HK-2 (cell line): Measurements from ENCODE around the gene POP7.
"Not testable (repeated sequence)": the region's sequence is repeated elsewhere in the genome, so short reads cannot be mapped to it uniquely, and the experiment has no call there.

ENCODE experiments used
- DNase-seq: peaks from one replicate; pipeline ENCODE4 v3.0.0-alpha.2; 2018; ENCODE audit not compliant: unreplicated experiment

The POP7 gene

GRCh38 chr7:100723732-100724275 is 17.9 kb downstream of the POP7 start:
- no peak for DNase-seq

DNA sequence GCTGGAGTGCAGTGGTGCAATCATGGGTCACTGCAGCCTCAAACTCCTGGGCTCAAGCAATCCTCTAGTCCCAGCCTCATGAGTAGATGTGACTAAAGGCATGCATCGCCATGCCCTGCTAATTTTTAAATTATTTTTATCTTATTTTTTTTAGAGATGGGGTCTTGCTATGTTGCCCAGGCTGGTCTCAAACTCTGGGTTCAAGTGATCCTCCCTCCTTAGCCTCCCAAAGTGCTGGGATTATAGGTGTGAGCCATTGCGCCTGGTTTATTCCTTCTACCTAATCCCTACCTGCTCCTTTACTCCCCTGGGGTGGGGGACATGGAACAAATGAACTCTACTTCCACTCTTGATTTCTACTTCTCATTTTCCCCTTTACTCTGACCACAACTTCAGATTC is 18.4 kb downstream of the POP7 start:
- DNase-seq, result not testable (repeated sequence)

- no peak for DNase-seq
These were observed 21.3 kb downstream of the POP7 start for GRCh38 chr7:100726996-100727761.

DNA sequence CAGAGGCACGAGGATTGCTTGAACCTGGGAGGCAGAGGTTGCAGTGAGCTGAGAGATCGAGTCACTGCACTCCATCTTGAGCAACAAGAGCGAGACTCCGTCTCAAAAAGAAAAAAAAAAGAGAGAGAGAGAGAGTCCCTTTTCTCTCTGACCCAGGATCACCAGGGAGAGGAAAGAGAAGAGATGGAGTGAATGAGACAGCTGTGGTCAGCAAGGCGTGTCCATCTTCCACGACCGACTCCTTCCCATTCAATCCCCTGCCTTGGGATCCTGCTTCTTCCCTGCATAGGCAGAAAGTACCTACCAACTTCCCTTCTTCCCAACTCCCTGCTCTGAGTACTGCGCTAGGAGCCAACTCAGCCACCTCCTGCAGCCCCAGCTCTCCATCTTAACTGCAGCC is 22.3 kb downstream of the POP7 start:
- no peak for DNase-seq

- DNase-seq, result no peak
These were observed 24.3 kb downstream of the POP7 start for GRCh38 chr7:100730136-100730800.

DNA sequence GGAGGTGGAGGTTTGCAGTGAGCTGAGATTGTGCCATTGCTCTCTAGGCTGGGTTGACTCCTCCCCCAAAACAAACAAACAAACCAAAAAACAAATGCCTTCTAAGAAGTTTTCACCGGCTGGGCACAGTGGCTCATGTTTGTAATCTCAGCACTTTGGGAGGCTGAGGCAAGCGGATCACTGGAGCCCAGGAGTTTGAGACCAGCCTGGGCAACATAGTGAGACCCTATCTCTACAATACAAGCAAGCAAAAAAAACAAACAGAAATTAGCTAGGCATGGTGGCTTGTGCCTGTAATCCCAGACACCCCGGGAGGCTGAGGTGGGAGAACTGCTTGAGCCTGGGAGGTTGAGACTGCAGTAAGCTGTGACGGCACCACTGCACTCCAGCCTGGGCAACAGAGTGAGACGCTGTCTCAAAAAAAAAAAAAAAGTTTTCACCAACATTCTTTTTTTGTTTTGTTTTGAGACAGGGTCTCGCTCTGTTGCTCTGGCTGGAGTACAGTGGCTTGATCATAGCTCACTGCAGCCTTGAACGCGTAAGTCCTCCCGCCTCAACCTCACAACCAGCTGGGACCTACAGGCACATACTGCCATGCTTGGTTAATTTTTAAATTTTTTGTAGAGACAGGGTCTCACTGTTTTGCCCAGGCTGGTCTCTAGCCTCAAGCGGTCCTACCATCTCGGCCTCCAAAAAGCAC is 26.2 kb downstream of the POP7 start:
- no peak for DNase-seq

- no peak for DNase-seq
These were observed 29.8 kb downstream of the POP7 start for GRCh38 chr7:100735730-100736129.

DNA sequence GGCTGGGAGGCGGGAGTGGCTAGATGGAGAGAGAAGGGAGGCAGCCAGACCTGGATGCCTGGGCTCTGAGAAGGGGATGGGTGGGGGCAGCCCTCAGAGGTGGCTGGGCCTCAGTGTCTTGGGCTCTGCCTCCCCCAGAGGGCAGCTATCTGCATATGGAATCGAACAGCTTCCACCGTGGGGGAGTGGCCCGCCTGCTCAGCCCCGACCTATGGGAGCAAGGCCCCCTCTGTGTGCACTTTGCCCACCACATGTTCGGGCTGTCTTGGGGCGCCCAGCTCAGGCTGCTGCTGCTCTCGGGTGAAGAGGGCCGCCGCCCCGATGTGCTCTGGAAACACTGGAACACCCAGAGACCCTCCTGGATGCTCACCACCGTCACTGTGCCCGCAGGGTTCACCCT is 30.8 kb downstream of the POP7 start:
- no peak for DNase-seq

DNA sequence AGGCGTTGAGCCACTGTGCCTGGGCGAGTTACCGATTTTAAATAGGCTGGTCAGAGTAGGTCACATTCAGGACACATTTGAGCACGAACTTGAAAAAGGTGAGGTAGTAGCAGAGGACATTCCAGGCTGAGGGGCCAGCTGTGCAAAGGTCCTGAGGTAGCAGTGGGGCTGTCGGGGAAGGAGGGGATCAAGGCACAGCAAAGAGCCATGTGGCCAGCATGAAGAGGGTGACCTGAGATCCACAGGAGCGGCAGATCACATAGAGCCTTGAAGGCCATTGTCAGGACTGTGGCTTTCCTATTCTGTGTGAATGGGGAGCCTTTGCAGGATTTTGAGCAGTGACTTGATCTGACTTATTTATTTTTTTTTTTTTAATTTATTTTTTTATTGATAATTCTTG is 34.0 kb downstream of the POP7 start:
- no peak for DNase-seq

GRCh38 chr7:100744605-100745004 is 38.7 kb downstream of the POP7 start:
- no peak for DNase-seq

- no peak for DNase-seq
These were observed 39.3 kb downstream of the POP7 start for GRCh38 chr7:100745184-100745583.

DNA sequence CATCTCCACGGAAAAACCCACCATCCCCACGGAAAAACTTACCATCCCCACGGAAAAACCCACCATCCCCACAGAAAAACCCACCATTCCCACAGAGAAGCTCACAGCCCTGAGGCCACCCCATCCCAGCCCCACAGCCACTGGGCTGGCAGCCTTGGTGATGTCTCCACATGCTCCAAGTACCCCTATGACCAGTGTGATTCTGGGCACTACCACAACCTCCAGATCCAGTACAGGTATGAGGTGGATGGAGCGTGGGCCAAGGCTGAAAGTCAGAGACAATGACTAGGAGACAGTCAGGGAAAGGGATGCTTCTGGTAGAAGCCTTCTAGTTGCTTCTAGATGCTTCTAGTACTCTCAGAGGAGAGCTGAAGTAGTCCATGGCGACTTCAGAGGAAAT is 47.1 kb downstream of the POP7 start:
- DNase-seq, result no peak

DNA sequence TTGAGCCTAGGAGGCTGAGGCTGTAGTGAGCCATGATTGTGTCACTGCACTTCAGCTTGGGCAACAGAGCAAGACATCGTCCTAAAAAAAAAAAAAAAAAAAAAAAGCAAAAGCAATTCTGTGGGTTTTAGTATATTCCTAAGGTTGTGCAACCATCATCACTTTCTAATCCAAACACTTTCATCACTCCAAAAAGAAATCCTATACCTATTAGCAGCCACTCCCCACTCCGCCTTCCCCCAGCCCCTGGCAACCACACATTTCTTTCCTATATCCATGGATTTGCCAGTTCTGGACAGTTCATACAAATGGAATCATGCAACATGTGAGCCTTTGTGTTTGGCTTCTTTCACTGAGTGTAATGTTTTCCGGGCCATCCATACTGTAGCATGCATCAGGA is 47.8 kb downstream of the POP7 start:
- no peak for DNase-seq
